Endothelial cell (in vitro differentiated cells): ENCODE results near the gene ZBP1. TPM values are rescaled to one million over a fixed set of nuclear protein-coding genes. Genes with fewer than 3 reads are reported as not detected.

Experiments used
- DNase-seq: peaks from one replicate; pipeline ENCODE4 v3.0.0; 2021; ENCODE audit warnings: low spot score
- H3K27ac Mint-ChIP-seq: one replicate; pipeline ENCODE4 v1.8.0; 2021; ENCODE audit warnings: mixed read lengths, inconsistent platforms; ENCODE audit not compliant: unreplicated experiment
- H3K27me3 Mint-ChIP-seq: one replicate; pipeline ENCODE4 v1.8.0; 2021; ENCODE audit warnings: mild to moderate bottlenecking, moderate library complexity, mixed read lengths, inconsistent platforms; ENCODE audit not compliant: unreplicated experiment
- H3K36me3 Mint-ChIP-seq: one replicate; pipeline ENCODE4 v1.8.0; 2021; ENCODE audit warnings: mild to moderate bottlenecking, low read depth, mixed read lengths, inconsistent platforms; ENCODE audit not compliant: unreplicated experiment
- H3K4me1 Mint-ChIP-seq: one replicate; pipeline ENCODE4 v1.8.0; 2021; ENCODE audit warnings: mild to moderate bottlenecking, mixed read lengths, inconsistent platforms; ENCODE audit not compliant: unreplicated experiment
- H3K4me3 Mint-ChIP-seq: one replicate; pipeline ENCODE4 v1.8.0; 2021; ENCODE audit warnings: mild to moderate bottlenecking, mixed read lengths, inconsistent platforms; ENCODE audit not compliant: unreplicated experiment
- H3K9me3 Mint-ChIP-seq: one replicate; pipeline ENCODE4 v1.8.0; 2021; ENCODE audit warnings: mixed read lengths, inconsistent platforms; ENCODE audit not compliant: unreplicated experiment
- CTCF ChIP-seq: fragments of 200-600 bp; sonication (generic); IDR thresholded peaks from one replicate; pipeline ENCODE4 v1.5.0; 2021; ENCODE audit warnings: antibody characterized with exemption; ENCODE audit not compliant: unreplicated experiment
- total RNA-seq: library from RNA; stranded (reverse); fragmentation: NEBNext Ultra II Directional; extraction: Animal tissue kit (Norgen Biotek cat#: 25700); gene quantifications from one replicate; pipeline ENCODE4 v1.2.1, GENCODE V29; 2021; ENCODE audit not compliant: unreplicated experiment

Gene ZBP1
- total RNA-seq, 1 donor from 2014 or later: not detected

GRCh38 chr20:57577679-57578475 is 42.3 kb downstream of the ZBP1 start:
- Mint-ChIP-seq H3K27ac (no peak overlapping the region), H3K36me3 (no peaks in the 10 kb centered on the region), H3K4me1 (peaks cover 3% of the 10 kb centered on the region), H3K9me3 (no peaks in the 10 kb centered on the region), H3K27me3 (peaks cover 2% of the 10 kb centered on the region), H3K4me3 (no peak overlapping the region)
- TF ChIP-seq CTCF: no peak
- no peak for DNase-seq

GRCh38 chr20:57576617-57577550 is 43.3 kb downstream of the ZBP1 start:
- Mint-ChIP-seq H3K9me3 (no peaks in the 10 kb centered on the region), H3K36me3 (no peaks in the 10 kb centered on the region), H3K4me3 (no peak overlapping the region), H3K27me3 (peaks cover 2% of the 10 kb centered on the region), H3K4me1 (peaks cover 3% of the 10 kb centered on the region), H3K27ac (no peak overlapping the region)
- TF ChIP-seq CTCF: no peak
- DNase-seq: no peak

GRCh38 chr20:57576002-57576401 is 44.2 kb downstream of the ZBP1 start:
- Mint-ChIP-seq H3K36me3 (no peaks in the 10 kb centered on the region), H3K27me3 (peaks cover 2% of the 10 kb centered on the region), H3K4me1 (peaks cover 3% of the 10 kb centered on the region), H3K9me3 (no peaks in the 10 kb centered on the region), H3K27ac (no peak overlapping the region), H3K4me3 (no peak overlapping the region)
- no peak for DNase-seq
- no peak for TF ChIP-seq CTCF

GRCh38 chr20:57574954-57575353 is 45.3 kb downstream of the ZBP1 start:
- Mint-ChIP-seq H3K9me3 (no peaks in the 10 kb centered on the region), H3K4me3 (no peak overlapping the region), H3K4me1 (peaks cover 3% of the 10 kb centered on the region), H3K36me3 (no peaks in the 10 kb centered on the region), H3K27ac (no peak overlapping the region), H3K27me3 (peaks cover 2% of the 10 kb centered on the region)
- no peak for TF ChIP-seq CTCF
- DNase-seq: no peak
